Measurements from ENCODE around the gene BRSK2.

BRSK2 gene

GRCh38 chr11:1507381-1508140 lies 117.8 kb downstream of the BRSK2 start:
- no peak overlapping the region for H3K27ac ChIP-seq (ENCODE audit: low read depth, low read length, poor library complexity, severe bottlenecking)
- no peaks in the 10 kb centered on the region for H3K9me3 ChIP-seq (ENCODE audit: low read length)
- H2AFZ ChIP-seq (ENCODE audit: low read length), result no peak overlapping the region
- H3K9me2 ChIP-seq (ENCODE audit: low read depth, low read length), result no peaks in the 10 kb centered on the region
- no peak overlapping the region for H3K9ac ChIP-seq (ENCODE audit: low read length)
- no peaks in the 10 kb centered on the region for H4K20me1 ChIP-seq (ENCODE audit: insufficient read depth, low read length)
- H3K4me3 ChIP-seq (ENCODE audit: low read depth, low read length, poor library complexity, severe bottlenecking), result no peak overlapping the region
- TF ChIP-seq EZH2 (IDR thresholded peaks at IDR 0.05; ENCODE audit: borderline replicate concordance, low read length) (no peak), CTCF (IDR thresholded peaks at IDR 0.05; ENCODE audit: low read length) (no peak)
- H3K27me3 ChIP-seq (ENCODE audit: insufficient read depth, low read length), result no peaks in the 10 kb centered on the region
- peaks cover 8% of the 10 kb centered on the region for H3F3A ChIP-seq (ENCODE audit: insufficient read depth, low read length)
- no peaks in the 10 kb centered on the region; the same call in 1 of the 2 replicates for H3K36me3 ChIP-seq (ENCODE audit: insufficient read depth, low read length)
- peaks cover 6% of the 10 kb centered on the region for H3K4me1 ChIP-seq (ENCODE audit: insufficient read depth, low read length, severe bottlenecking)
- H3K4me2 ChIP-seq (ENCODE audit: low read length), result no peak overlapping the region
- no peaks in the 10 kb centered on the region for H3K79me2 ChIP-seq (ENCODE audit: insufficient read depth, low read length)

- Histone ChIP-seq H3K27me3 (ENCODE audit: insufficient read depth, low read length) (no peaks in the 10 kb centered on the region), H3K9me3 (ENCODE audit: low read length) (no peaks in the 10 kb centered on the region), H3F3A (ENCODE audit: insufficient read depth, low read length) (peaks cover 8% of the 10 kb centered on the region), H4K20me1 (ENCODE audit: insufficient read depth, low read length) (no peaks in the 10 kb centered on the region), H3K9me2 (ENCODE audit: low read depth, low read length) (no peaks in the 10 kb centered on the region), H3K27ac (ENCODE audit: low read depth, low read length, poor library complexity, severe bottlenecking) (no peak overlapping the region), H3K36me3 (ENCODE audit: insufficient read depth, low read length) (no peaks in the 10 kb centered on the region; the same call in 1 of the 2 replicates), H3K9ac (ENCODE audit: low read length) (no peak overlapping the region), H2AFZ (ENCODE audit: low read length) (no peak overlapping the region), H3K4me2 (ENCODE audit: low read length) (no peak overlapping the region), H3K4me1 (ENCODE audit: insufficient read depth, low read length, severe bottlenecking) (peaks cover 6% of the 10 kb centered on the region), H3K79me2 (ENCODE audit: insufficient read depth, low read length) (no peaks in the 10 kb centered on the region), H3K4me3 (ENCODE audit: low read depth, low read length, poor library complexity, severe bottlenecking) (no peak overlapping the region)
- TF ChIP-seq CTCF (IDR thresholded peaks at IDR 0.05; ENCODE audit: low read length), result no peak
- TF ChIP-seq EZH2 (IDR thresholded peaks at IDR 0.05; ENCODE audit: borderline replicate concordance, low read length), result no peak
Measured at GRCh38 chr11:1508491-1508891, 118.8 kb downstream of the BRSK2 start.

GRCh38 chr11:1508986-1509385 lies 119.3 kb downstream of the BRSK2 start:
- no peak overlapping the region for H3K4me3 ChIP-seq (ENCODE audit: low read depth, low read length, poor library complexity, severe bottlenecking)
- no peaks in the 10 kb centered on the region; the same call in 1 of the 2 replicates for H3K36me3 ChIP-seq (ENCODE audit: insufficient read depth, low read length)
- peaks cover 6% of the 10 kb centered on the region for H3K4me1 ChIP-seq (ENCODE audit: insufficient read depth, low read length, severe bottlenecking)
- no peak overlapping the region for H3K9ac ChIP-seq (ENCODE audit: low read length)
- H3K27me3 ChIP-seq (ENCODE audit: insufficient read depth, low read length), result no peaks in the 10 kb centered on the region
- H4K20me1 ChIP-seq (ENCODE audit: insufficient read depth, low read length), result no peaks in the 10 kb centered on the region
- no peaks in the 10 kb centered on the region for H3K9me3 ChIP-seq (ENCODE audit: low read length)
- H3K79me2 ChIP-seq (ENCODE audit: insufficient read depth, low read length), result no peaks in the 10 kb centered on the region
- peaks cover 8% of the 10 kb centered on the region for H3F3A ChIP-seq (ENCODE audit: insufficient read depth, low read length)
- TF ChIP-seq EZH2 (IDR thresholded peaks at IDR 0.05; ENCODE audit: borderline replicate concordance, low read length) (no peak), CTCF (IDR thresholded peaks at IDR 0.05; ENCODE audit: low read length) (no peak)
- H3K4me2 ChIP-seq (ENCODE audit: low read length), result no peak overlapping the region
- H3K9me2 ChIP-seq (ENCODE audit: low read depth, low read length), result no peaks in the 10 kb centered on the region
- H3K27ac ChIP-seq (ENCODE audit: low read depth, low read length, poor library complexity, severe bottlenecking), result no peak overlapping the region
- H2AFZ ChIP-seq (ENCODE audit: low read length), result no peak overlapping the region
